Omental fat pad (tissue), 4 donors: ENCODE measurements around the gene WNT5A. TPM values are rescaled to one million over a fixed set of nuclear protein-coding genes. Genes with fewer than 3 reads are reported as not detected.

Experiments used
- ATAC-seq: fragments of 150-250 bp; one replicate; pipeline ENCODE4 v1.9.1; 2016; ENCODE audit warnings: mild to moderate bottlenecking, moderate library complexity; ENCODE audit not compliant: low FRiP score
- DNase-seq: peaks from one replicate; pipeline ENCODE4 v3.0.0-alpha.2; 2019; ENCODE audit warnings: low spot score
- total RNA-seq, 4 donors: library from RNA; depleted of rRNA; stranded (reverse); fragments of >200 nt; gene quantifications; one replicate each; pipeline ENCODE4 v1.1.0, GENCODE V29; 2016
- TF ChIP-seq, protein P1 (sequence below), 3 donors: fragments of 450-650 bp; IDR thresholded peaks; one replicate each; pipeline ENCODE4 v1.5.1; 2016 to 2017; ENCODE audit warnings: antibody characterized with exemption in 3 of 3, mild to moderate bottlenecking in 3 of 3, moderate library complexity in 2 of 3

Gene WNT5A
- total RNA-seq, 4 donors from 2014 or later: 2.5 to 52.0 (median 7.3) TPM

DNA sequence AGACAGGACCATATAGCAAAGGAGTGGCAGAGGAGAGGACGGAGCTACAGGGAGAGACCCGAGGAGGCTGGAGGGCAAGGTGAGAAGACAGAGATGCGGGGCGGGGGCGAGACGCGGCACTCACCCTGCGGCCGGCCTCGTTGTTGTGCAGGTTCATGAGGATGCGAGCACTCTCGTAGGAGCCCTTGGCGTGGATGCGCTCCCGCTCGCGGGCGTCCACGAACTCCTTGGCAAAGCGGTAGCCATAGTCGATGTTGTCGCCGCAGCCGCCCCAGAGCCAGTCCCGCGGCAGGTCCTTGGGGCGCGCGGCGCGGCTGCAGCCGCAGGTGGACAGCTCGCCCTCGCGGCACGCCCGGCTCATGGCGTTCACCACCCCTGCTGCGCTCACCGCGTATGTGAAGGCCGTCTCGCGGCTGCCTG, 12.9 kb downstream of the WNT5A start:
- no peak for ATAC-seq
- TF ChIP-seq, protein P1, sequence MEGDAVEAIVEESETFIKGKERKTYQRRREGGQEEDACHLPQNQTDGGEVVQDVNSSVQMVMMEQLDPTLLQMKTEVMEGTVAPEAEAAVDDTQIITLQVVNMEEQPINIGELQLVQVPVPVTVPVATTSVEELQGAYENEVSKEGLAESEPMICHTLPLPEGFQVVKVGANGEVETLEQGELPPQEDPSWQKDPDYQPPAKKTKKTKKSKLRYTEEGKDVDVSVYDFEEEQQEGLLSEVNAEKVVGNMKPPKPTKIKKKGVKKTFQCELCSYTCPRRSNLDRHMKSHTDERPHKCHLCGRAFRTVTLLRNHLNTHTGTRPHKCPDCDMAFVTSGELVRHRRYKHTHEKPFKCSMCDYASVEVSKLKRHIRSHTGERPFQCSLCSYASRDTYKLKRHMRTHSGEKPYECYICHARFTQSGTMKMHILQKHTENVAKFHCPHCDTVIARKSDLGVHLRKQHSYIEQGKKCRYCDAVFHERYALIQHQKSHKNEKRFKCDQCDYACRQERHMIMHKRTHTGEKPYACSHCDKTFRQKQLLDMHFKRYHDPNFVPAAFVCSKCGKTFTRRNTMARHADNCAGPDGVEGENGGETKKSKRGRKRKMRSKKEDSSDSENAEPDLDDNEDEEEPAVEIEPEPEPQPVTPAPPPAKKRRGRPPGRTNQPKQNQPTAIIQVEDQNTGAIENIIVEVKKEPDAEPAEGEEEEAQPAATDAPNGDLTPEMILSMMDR (IDR thresholded peaks at IDR 0.05): no peak

DNA sequence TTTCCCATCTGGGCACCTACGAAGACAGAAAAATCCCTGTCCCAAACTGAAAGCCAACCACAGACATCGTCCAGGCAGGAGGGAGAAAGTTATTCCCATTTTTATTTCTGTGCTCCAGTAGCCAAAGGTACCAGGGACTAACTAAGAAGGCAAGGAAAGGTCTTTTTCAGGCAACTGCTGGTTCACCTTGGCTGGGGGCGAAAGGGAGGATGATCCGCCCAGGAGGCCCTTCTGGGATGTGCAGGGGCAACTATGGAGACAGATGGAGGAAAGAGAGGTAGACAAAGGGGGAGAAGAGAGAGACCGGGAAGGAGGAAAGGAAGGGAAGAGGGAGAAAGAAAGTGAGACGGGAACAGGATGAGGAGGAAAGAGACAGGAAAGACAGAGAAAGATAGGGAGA, 13.3 kb downstream of the WNT5A start:
- ATAC-seq (no peak), DNase-seq (no peak)
- TF ChIP-seq, protein P1 (IDR thresholded peaks at IDR 0.05): no peak

More for the DNA sequence above, 12.9 kb downstream of the WNT5A start:
- DNase-seq: no peak

DNA sequence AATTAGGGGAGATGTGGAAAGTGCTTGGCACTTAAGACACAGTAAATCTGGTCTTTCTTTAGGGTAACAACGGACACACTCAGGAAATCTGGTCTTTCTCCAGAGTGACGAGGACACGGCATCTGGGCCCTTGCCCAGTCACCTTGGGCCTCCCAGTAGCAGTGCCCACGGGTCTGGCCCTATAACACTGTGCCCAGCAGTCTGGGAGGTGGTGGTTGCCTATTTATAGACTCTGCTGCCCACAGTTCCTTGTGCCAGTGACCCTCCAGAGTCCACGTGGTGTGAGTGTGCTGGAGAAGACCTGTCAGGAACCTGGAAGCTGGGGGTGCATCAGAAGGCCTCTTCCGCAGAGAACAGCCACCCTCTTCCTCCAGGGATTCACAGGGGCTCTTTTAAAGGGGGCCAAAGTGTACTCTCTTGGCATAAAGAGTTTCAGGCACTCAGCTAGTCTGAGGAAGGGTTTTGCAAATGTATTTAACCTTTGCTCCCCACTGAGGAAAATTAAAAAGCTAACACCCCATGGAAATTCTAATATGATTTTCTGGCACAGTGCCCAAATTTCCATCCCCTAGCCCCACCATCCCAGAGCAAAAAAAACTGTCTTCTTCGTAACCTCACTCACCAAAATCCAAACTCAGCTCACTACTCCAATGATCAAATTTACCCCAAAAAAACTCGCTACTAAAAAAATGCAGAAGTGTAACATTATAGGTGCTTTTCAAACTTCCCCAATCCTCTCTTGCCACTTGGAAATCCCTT, 15.4 kb downstream of the WNT5A start:
- DNase-seq: no peak
- no peak for ATAC-seq
- TF ChIP-seq, protein P1 (IDR thresholded peaks at IDR 0.05): no peak

DNA sequence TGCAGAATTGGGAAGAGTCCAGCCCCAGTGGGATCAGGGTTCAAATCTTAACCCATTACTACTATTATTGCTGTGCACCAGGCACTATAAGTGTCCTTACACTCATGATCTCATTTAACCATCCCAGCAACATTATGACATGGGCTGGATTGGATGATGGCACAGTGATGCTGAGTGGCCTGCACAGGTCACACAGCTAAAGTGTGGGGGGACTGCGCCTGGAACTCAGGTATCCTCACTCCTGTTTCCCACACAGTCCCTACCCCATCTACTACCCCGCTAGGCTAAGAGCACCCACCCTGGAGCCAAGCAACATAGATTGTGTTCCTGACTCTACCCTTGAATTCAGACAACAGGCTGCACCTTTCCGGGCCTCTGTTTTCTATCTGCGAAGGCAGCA, 16.0 kb downstream of the WNT5A start:
- ATAC-seq: no peak

DNA sequence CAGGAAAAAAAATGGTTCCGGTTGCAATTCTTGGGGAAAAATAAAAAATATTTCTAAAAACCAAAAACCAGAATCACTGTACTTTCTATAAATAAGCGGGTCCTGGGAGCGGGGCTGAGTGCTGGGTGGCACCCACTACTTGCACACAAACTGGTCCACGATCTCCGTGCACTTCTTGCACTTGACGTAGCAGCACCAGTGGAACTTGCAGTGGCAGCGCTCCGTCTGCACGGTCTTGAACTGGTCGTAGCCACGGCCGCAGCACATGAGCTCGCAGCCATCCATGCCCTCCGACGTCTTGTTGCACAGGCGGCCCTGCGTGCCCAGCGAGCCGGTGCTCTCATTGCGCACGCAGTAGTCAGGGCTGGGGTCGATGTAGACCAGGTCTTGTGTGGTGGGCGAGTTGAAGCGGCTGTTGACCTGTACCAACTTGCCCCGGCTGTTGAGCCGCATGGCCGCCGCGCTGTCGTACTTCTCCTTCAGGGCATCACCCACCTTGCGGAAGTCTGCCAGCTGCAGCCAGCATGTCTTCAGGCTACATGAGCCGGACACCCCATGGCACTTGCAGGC, 17.1 kb downstream of the WNT5A start:
- TF ChIP-seq, protein P1 (IDR thresholded peaks at IDR 0.05): no peak
- ATAC-seq: no peak

More for the DNA sequence above, 16.0 kb downstream of the WNT5A start:
- no peak for DNase-seq
- TF ChIP-seq, protein P1 (IDR thresholded peaks at IDR 0.05): no peak

DNA sequence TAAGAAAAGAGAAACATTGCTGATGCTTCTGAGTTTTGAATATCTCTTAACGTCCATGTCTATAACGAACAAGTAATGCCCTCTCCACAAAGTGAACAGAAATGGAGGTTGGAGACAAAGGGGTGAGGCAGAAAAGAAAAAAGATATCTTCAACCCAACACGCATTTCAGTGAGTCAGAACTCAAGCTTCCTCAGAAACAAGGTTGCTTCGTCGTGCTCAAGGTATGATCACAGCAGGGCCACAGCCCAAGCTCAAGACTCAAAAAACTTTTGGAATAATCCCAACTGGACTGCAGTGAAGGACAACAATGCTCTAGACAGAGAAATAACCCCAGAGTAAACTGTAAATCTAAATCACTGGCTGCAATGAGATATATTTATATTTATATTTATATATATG, 18.9 kb downstream of the WNT5A start:
- TF ChIP-seq, protein P1 (IDR thresholded peaks at IDR 0.05): no peak
- ATAC-seq: no peak
- no peak for DNase-seq

More for the DNA sequence above, 17.1 kb downstream of the WNT5A start:
- no peak for DNase-seq

DNA sequence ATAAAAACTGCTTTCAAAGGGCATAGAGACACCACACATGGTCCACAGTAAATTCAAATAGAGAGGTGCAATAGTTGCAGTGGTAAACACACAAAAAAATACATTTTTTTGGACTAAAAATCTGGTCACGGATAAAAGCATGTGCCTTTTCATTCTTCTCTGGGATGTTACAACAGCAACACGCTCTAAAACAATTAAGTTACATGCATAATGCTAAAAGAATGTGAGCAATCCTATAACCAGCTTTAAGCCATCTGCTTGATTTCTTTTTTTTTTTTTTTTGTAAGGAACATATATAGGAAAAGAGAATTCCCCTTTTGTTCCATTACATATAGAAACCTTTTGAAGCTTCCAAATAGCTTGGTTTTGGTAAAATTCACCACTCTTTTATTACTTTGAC, 20.0 kb downstream of the WNT5A start:
- ATAC-seq: no peak
- TF ChIP-seq, protein P1 (IDR thresholded peaks at IDR 0.05): no peak

More for the DNA sequence above, 20.0 kb downstream of the WNT5A start:
- DNase-seq: no peak
